Esophagus mucosa (tissue), 1 donor: Measurements from ENCODE around the gene NEU2. TPM values are rescaled to one million over a fixed set of nuclear protein-coding genes. Genes with fewer than 3 reads are reported as not detected.

Experiments
- ATAC-seq: fragments of 200-7000 bp; cut with Tn5 transposase; one replicate; pipeline ENCODE4 v1.9.1; 2020
- total RNA-seq: library from RNA; stranded (reverse); gene quantifications from one replicate; pipeline ENCODE4 v1.2.4, GENCODE V29; 2023
- donor health status: DM: yes; HTN: yes; CAD: no.

NEU2 gene
- not detected for total RNA-seq

DNA sequence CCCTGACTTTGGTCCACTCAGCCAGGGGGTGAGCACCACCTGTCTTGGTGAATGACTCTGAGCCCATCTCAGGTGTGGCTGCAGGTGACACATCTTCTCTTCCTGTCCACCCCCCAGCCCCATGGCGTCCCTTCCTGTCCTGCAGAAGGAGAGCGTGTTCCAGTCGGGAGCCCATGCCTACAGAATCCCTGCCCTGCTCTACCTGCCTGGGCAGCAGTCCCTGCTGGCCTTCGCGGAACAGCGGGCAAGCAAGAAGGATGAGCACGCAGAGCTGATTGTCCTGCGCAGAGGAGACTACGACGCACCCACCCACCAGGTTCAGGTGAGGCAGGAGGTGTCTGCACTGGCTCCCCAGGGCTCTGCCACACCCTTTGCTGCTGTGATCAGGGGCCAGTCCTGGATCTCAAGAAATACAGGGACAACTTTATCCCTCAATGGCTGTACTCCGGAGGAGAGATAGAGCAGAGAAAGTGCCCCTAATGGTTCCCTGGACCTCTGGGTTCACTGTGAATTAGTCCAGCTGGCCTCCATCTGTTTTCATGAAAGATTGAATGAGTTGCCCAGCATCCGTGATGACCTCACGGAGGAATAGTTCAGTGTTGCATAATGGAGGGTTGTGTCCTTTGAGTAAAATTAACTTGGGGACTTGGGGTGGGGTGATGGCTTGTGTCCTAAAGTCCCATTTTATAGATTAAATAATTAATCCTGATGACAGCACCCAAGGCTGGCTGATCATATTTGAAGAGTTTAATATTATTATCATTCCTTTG, at the start of gene NEU2:
Gene NEU2 (plus strand): TSS at position 122 of the 770 bp plus-strand sequence. CDS start 0 bp downstream, at position 122.
- ATAC-seq: no peak

DNA sequence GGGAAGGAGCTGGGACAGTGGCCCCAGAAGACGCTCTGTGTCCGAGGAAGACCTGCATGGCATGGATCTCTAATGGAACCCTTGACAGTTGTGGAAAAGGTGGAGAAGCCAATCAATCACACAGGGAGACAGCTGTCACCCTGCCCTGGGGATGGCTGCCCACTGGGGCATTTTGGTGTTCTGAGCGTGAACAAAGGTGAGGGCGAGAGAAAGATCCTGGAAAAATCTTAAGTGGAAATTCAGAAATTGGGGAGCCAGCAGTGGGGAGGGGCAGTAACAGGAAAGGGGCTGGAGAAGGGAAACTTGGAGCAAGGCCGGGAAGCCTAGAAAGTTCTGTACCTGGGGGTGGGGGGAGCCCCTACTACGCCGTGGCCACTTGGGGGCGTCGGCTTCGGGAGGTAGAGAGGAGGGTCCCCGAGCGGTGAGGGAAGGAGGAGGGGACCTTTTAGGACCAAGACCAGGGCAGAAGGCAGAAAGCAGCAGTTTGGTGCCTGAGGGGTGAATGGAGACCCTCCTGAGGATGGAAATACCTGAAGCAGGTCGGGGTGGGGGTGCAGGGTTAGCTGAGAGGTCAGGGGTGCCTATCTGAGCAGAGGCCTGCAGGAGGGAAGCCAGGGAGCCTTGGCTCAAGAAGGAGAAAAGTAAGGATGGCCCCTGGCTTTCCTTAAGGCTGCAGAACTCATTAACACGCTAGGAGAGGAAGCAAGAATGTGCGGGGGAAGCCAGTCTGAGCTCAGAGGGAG, 49.4 kb upstream of the NEU2 start:
- no peak for ATAC-seq

DNA sequence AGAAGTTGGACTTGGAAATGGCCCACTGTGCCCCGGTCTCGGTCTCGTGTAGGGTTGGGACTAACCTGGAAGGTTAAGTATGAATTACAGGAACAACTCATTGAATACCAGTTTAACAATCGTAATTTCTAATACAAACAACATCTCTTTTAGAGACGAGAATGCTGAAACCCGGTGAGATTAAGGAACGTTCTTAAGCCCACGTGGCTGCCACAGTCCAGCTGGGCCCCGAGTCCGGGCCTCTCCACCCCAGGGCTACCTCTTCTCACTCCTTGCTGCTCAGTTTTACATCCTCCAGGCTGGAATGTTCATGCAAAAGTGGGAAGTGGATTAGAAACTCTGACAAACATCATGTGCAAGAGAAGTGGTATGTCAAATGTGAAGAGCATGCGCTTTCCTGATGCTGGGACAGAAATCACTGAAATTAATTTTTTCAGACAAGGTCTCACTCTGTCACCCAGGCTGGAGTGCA, 48.8 kb upstream of the NEU2 start:
- no peak for ATAC-seq

DNA sequence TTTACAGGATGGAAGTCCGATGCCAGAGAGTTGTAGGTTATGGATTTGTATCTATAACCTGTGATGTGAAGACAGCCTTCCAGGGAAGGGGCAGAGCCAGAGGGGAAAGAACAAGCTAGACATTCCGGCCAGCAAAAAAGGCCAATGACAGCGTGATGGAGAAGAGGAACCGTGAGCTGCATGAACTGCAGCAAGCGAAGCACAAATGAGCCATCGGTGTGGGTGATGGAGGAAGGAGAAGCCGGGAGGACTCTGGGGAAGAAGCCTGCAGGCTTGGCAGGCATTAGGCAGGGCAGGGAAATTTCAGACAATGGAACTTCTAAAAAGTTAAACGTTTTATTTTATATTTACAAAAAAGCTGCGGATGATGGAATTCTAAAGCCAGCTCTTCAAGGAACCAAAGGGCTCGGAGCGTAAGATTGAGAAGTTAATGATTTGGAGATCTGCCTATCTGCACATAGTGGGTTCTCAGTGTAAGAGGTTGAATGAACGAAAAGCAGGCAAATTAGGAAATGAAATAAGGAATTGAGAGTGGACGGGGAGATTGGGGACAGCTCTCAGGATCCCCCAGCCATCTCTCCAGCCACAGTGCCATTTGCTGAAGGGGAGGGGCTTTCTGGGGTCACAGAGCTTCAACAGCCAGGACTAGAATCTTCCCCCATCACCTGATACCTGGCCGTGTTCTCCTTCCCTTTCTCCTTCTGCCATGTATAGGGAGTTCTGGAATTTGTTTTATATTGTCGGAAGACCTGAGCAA, 47.8 kb upstream of the NEU2 start:
- no peak for ATAC-seq

DNA sequence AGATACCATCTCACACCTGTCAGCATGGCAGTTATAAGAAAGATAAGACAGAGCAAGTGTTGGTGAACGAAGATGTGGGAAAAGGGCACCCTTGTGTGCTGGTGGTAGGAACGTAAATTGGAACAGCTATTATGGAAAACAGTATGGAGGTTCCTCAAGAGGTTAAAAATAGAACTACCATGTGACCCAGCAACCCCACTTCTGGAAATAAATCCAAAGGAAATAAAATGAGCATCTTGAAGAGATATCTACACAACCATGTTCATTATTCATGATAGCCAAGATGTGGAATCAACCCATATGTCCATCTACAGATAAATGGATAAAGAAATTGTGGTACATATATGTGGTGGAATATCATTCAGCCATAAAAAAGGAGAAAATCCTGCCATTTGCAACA, 46.3 kb upstream of the NEU2 start:
- ATAC-seq: no peak

DNA sequence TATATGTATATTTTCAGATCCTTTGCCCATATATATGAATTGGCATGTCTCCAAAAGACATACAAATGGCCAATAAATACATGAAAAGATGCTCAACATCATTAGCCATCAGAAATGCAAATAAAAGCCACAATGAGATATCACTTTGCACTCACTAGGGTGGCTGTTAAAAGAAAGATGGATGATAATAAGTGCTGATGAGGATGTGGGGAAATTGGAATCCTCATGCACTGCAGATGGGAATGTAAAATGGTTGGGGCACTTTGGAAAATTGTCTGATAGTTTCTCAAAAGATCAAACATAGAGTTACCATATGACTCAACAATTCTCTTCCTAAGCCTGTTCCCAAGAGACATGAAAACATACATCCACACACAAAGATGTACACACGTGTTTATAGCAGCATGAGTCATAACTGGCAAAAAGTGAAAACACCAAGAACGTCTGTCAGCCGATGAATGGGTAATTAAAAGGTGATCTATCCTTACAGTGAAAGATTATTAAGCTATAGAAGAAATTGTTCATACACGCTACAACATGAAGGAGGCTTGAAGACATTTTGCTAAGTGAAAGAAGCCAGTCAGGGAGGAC, 39.1 kb upstream of the NEU2 start:
- ATAC-seq: peak; percentile 77

DNA sequence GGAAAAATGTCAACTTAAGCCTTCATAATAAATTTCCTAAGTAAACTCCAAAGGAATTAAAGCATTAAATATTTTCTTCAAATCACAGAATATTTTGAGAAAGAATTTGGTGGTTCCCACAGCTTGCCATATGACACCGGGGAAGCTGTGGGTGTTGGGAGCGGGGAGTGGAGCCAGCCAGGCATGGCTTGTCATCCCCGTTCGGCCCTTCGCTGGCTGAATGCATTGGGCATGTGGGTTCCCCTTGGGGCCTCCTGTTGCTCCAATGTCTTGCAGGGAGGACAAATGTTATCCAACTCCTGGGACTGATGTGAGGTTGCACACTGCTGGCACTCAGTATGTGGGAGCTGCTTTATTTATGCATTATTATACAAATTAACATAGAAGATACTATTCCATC, 38.0 kb upstream of the NEU2 start:
- no peak for ATAC-seq

DNA sequence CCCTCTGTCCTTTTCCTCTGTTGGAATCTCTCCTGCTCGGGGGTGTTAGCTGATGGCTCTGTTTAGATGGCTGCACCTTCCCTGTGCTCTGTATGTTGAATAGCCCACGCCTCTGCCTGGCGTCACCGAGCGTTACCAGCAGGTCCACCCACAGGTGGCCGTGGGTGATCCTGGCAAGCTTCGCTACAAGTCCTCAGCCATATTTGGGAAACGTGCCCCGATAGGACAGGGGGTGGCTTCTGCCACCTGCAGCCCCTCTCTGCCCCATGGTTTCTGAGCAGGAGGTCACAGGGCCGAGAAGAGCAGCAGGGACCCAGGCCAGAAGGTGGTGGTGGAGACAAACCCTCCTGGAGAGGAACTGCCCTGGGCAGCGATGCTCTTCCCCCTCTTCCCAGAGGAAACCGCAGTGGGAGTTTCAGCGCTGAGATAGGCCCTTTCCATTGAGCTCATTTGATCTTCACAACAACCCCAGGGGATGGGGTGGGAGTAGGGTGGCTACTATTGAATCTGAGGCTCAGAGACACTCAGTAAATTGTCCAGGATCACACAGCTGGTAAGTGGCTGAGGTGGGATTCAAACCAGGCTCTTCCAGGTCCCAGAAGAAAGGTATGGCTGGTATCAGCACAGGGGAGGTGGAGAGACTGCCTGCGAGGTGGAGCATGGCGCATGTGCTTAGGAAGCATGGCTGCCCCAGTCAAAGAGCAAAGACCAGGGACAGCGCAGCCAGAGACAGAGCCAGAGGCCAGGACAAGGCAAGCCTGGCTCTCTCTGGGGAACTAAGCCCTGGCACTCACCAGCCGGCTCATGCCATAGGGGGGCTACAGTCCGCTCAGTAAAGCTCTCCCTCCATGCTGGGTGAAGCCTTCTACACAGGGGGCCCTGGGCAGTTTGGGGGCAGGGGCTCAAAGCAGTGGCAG, 34.5 kb upstream of the NEU2 start:
- ATAC-seq: no peak

DNA sequence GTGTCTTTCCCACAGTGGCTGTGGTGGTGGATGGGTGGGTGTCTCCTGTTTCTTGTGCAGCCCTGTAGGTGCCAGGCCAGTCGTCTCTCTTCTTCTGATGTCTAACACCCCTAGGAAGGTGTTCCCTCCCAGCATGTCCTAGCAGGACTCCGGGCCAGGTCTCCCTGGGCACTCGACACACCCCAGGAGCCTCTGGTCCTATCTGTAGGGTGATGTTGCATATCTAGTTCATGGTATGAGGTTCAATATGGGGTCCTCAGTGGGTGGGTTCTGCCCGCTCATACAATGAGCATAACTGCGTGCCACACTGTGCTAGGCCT, 33.8 kb upstream of the NEU2 start:
- no peak for ATAC-seq

DNA sequence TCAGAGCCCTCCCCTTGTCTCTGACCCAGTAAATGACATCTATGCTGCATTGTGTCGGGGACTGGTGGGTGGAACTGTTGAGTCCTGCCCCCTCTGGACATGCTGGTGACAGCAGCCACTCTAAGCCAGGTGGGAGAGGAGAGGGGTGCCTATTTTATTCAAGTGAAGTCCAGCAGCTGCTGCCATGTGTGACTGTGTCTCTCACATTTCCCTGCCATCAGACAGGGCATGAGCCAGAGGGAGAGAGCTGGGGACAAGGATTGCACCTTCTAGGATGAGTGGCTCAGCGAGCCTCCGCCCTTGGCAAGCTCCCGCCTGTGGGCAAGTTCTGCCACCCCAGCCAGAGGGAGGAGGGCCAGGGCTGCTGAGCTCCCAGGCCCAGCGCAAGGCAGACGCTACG, 33.1 kb upstream of the NEU2 start:
- peak; percentile 33 for ATAC-seq

DNA sequence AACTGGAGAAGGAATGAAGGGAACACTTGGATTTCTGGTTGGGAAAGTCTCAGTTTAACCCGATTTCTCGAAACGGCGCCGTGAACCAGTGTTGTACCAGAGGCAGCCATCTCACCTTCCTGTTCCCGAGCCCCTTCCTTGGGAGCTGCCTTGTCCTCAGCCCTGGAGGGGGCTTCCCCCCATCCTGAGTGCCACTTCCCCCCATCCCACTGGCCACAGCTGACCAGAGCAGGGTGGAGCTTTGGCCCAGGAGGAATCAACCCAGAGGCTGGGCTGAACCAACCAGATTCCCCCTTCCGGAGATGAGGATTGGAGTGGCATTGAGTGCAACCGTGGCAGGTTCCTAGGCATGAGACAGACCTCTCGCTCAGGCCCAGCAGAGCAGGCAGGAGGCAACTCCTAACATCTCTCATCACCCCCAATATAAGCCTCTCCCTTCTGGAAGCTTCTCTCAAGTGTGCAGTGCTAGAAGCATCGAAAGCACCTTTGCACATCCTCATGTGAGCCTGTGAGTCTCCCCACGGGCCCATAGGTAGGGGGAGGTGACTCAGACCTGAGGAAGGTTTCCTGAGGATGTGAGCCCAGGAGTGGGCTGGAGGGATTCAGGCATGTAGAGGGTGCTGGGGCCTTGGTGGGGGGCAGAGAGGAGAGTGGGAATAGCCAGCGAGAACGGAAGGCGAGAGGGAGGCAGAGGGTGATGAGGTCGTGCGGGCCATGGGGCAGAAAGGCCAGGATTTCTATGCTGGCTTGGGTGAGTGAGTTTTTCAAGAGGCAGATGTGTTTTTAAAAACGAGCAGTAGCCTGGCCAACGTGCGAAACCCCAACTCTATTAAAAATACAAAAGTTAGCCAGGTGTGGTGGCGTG, 31.4 kb upstream of the NEU2 start:
- ATAC-seq: no peak

DNA sequence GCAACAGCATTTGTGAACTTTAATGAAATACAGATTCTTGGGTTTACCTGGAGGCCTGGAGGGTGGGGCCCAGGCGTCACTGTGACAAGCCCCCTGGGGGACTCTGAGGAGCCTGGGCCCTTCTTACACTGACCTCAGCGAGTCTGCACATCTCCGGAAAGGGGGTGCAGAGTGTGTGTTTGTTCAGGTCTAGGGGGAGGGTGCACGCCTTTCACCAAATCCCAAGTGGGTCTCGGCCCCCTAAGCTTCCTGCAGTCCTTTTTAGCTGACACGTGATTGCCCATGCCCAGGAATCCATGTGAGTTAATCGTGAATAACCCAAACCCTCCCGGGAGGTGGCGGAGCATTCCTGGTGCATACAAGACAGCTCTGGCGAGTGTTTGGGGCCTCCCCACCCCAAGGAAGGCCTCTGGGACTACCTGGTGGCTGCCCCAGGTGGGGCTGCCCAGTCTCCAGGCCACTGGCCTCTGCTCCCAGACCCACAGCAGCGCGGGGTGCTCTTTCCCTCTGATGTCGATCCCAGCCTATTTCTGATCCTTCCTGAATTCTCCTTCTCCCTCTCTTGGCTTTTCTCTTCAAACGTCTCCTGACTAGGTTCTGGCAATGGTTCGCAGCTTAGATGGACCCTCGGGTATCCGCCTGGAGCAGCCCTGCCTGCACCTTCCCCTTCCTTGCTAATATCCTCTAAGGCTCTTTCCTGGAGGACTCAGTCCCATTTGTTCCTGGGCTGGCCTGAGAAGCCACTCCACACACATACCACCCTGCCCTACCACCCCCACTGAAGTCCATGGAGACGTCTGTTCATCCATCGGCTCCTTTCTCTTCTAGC, 29.4 kb upstream of the NEU2 start:
- ATAC-seq: no peak

DNA sequence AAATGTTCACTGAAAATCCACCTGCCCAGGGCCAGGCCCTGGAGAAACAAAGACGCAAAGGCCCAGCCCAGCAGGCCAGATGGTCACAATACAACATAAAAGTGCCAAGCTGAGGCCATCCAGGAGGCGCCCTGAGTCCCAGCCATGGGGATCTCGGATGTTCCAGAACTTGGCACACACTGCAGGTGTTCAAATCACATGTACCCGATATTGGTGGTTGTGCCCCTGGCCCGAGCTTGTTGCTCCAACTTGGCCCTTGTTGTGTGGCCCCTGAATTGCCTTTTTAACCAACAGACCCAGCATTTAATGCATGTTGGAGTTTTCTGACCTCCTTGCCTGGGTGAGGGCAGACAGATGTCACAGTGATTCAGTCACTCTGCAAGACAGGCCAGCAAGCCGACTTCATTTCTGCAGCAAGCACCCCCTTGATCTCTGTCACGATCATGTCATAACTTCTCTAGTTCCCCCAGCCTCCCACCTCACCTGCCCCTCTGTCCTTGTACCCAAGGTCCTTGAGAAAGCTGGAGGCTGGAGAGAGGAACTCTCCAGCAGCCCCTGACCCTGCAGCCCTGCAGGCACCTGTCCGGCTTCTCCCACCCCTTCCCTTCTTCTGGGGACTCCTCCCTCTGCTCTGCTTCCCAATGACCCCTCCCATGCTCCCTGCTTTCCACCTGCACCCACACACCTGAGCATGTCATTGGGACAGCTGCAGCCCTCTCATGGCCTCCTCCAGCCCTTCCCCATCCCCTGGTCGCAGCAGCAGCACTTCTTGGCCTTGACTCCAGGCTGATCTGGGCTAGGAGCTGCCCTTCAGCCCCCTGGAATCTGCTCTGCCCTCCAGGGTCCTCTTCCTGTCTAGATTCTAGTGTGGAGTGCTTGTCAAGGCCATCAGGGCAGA, 28.6 kb upstream of the NEU2 start:
- no peak for ATAC-seq

DNA sequence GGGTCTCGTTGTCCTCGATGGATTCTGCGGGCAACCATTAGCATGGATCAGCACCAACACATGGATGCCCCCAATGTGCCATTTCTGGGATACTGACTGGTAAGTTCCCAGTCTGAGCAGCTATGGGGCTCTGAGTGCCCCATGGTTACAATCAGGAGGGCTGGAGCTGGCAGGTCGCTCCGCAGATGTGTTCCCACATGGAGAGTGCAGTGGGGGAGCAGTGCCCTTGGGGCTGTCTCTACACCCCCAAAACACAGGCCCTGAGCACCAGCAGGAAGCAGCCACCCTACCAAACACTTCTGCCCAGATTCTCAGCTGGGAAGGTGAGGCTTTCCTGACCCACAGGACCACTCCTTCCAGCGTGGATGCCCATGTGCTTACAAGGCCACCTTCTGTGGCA, 27.4 kb upstream of the NEU2 start:
- no peak for ATAC-seq

DNA sequence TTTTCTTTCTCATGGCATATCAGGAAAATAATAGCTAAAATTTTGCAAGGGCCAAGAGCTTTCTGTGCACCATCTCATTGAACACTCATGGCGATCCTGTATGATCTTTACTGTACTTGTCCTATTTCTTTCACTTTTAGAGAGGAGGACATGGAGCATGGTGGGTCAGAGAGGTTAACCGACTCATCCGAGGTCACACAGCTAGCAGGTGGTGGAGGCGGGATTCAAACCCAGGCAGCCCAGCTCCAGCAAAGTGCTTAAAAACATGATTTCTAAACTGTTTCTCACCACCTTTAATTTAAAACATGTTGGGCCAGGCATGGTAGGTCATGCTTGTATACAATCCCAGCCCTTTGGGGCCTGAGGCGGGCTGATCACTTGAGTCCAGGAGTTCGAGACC, 25.8 kb upstream of the NEU2 start:
- ATAC-seq: no peak

DNA sequence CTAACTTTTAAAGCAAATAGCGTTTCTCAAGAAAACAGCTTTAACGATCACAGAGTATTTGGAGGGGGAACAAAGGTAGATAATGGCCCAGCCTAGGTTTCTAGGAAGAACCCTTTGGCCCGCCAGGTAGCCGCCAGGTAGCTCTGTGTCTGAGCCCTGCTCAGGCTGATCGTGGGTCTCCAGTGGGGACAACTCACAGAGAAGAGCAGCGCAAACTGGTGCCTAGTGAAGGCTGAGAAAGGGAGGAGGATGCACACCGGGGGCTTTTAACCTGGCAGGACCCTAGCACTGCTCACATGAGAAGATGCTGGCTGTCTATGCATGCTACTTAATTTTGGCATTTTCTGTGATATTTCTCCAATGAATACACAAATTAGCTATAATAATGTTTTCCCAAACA, 25.2 kb upstream of the NEU2 start:
- ATAC-seq: no peak

DNA sequence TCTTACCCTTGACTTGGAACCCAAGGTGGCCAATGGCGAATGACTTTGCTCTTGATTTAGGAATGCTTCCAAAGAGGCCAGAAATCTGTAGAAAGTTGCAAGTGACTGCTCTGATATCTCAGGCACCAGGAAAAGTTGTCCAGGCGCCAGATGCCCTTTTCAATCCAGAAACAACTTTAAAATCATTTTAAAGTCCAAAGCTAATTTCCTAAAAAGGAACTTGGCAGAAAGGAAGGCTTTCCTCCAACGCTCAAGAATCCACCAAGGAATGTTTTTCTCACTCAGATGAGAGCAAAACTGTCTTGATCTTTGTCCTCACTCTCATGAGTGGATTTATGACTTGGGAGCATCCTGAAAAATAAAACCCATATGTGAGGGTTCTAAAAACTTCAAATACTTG, 24.7 kb upstream of the NEU2 start:
- no peak for ATAC-seq

DNA sequence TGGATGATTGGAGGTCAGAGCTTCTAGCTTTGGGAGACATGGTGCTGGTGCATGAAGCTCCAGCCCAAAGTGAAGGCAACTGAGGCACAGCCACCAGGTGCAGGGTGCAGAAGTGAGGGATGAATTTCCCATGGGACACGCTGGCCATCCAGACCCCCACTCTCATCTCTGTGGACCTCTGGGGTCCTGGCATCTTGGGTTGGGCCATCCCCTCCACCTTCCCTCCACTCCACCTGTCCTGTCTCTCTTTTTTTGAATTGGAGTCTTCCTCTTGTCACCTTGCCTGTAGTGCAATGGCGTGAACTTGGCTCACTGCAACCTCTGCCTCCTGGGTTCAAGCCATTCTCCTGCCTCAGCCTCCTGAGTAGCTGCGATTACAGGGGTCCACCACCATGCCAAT, 22.8 kb upstream of the NEU2 start:
- ATAC-seq: no peak
